GM23248 (cell line): ENCODE data around the gene AP3S2. TPM values are rescaled to one million over a fixed set of nuclear protein-coding genes. Genes with fewer than 3 reads are reported as not detected.

Experiments
- DNase-seq: peaks from one replicate; pipeline ENCODE4 v3.0.0-alpha.2; 2015
- H2AFZ ChIP-seq: fragments of 200-600 bp; sonication (generic); 2 replicates; pipeline ENCODE4 v1.6.1; 2016; ENCODE audit warnings: antibody characterized with exemption
- H3F3A ChIP-seq: fragments of 200-600 bp; sonication (generic); 2 replicates; pipeline ENCODE4 v1.6.1; 2016; ENCODE audit warnings: mild to moderate bottlenecking, antibody characterized with exemption, mixed run types; ENCODE audit not compliant: insufficient read depth
- H3K27ac ChIP-seq: fragments of 200-600 bp; sonication (generic); 2 replicates; pipeline ENCODE4 v1.5.1; 2016; ENCODE audit warnings: mild to moderate bottlenecking
- H3K27me3 ChIP-seq: fragments of 200-600 bp; sonication (generic); replicated peaks from 2 replicates; pipeline ENCODE4 v1.6.1; 2016; ENCODE audit warnings: mild to moderate bottlenecking; ENCODE audit not compliant: insufficient read depth
- H3K36me3 ChIP-seq: fragments of 200-600 bp; sonication (generic); 2 replicates; pipeline ENCODE4 v1.6.1; 2016; ENCODE audit warnings: low read depth, mild to moderate bottlenecking
- H3K4me1 ChIP-seq: fragments of 200-600 bp; sonication (generic); 2 replicates; pipeline ENCODE4 v1.6.1; 2016; ENCODE audit warnings: mild to moderate bottlenecking; ENCODE audit not compliant: insufficient read depth
- H3K4me2 ChIP-seq: fragments of 200-600 bp; sonication (generic); one replicate; pipeline ENCODE4 v1.6.1; 2016; ENCODE audit warnings: mild to moderate bottlenecking; ENCODE audit not compliant: unreplicated experiment
- H3K4me3 ChIP-seq: fragments of 200-600 bp; sonication (generic); 2 replicates; pipeline ENCODE4 v1.5.1; 2016; ENCODE audit warnings: mild to moderate bottlenecking
- H3K79me2 ChIP-seq: fragments of 200-600 bp; sonication (generic); 2 replicates; pipeline ENCODE4 v1.6.1; 2016; ENCODE audit warnings: mild to moderate bottlenecking; ENCODE audit not compliant: insufficient read depth
- H3K9ac ChIP-seq: fragments of 200-600 bp; sonication (generic); 2 replicates; pipeline ENCODE4 v1.6.1; 2016; ENCODE audit warnings: mild to moderate bottlenecking
- H3K9me2 ChIP-seq: fragments of 200-600 bp; sonication (generic); 2 replicates; pipeline ENCODE4 v1.6.1; 2016; ENCODE audit warnings: mixed run types, mild to moderate bottlenecking, moderate library complexity; ENCODE audit not compliant: insufficient read depth
- H3K9me3 ChIP-seq: fragments of 200-600 bp; sonication (generic); one replicate; pipeline ENCODE4 v1.6.1; 2017; ENCODE audit warnings: low read depth
- H4K20me1 ChIP-seq: fragments of 200-600 bp; sonication (generic); 2 replicates; pipeline ENCODE4 v1.6.0; 2016; ENCODE audit not compliant: insufficient read depth
- EZH2 ChIP-seq: fragments of 200-600 bp; sonication (generic); IDR thresholded peaks from 2 replicates; pipeline ENCODE4 v1.6.1; 2018; ENCODE audit warnings: antibody characterized with exemption, mild to moderate bottlenecking; ENCODE audit not compliant: insufficient read depth, poor library complexity, severe bottlenecking
- EZH2phosphoT487 ChIP-seq: fragments of 200-600 bp; sonication (generic); IDR thresholded peaks from 2 replicates; pipeline ENCODE4 v1.6.1; 2018; ENCODE audit warnings: antibody characterized with exemption, moderate library complexity, mild to moderate bottlenecking, low read depth; ENCODE audit not compliant: insufficient read depth
- WGBS, 2 experiments: methylation state at CpG; one replicate each; pipeline ENCODE4 v1.1.6; 2015 to 2017; ENCODE audit warnings: low lambda C conversion rate in 2 of 2, low coverage in 1 of 2; ENCODE audit errors: missing lambda C conversion rate in 2 of 2; 5-methylcytosine and 5-hydroxymethylcytosine counted together
- in situ Hi-C: fragments of 300-500 bp; cut with MboI; formaldehyde crosslinking; loops from 2 replicates; pipeline ENCODE4 v1.15.0; 2020
- polyA plus RNA-seq: library from polyadenylated mRNA; unstranded; fragments of >200 nt; fragmentation: Nextera tagmentation; extraction: Ambion mirVana; gene quantifications from 2 replicates; pipeline ENCODE4 v1.2.1, GENCODE V29; 2016
- total RNA-seq: library from RNA; depleted of rRNA; stranded (reverse); fragments of >200 nt; shearing (Covaris generic); gene quantifications from 2 replicates; pipeline ENCODE4 v1.2.3, GENCODE V29; 2014

AP3S2 gene
- total and polyA plus RNA-seq, 2 experiments from 2014 or later, result 27.0 to 85.0 TPM

GRCh38 chr15:89807689-89808088 is 86.1 kb downstream of the AP3S2 start:
- no peak overlapping the region for H3K9ac ChIP-seq
- H3K27me3 ChIP-seq, result no peaks in the 10 kb centered on the region
- peaks cover 100% of the 10 kb centered on the region for H3K79me2 ChIP-seq
- in situ Hi-C loops, result no loop called here
- peaks cover 39% of the 10 kb centered on the region; the same call in 1 of the 2 replicates for H3K36me3 ChIP-seq
- H3K9me3 ChIP-seq, result no peaks in the 10 kb centered on the region
- H3K27ac ChIP-seq, result no peak overlapping the region
- TF ChIP-seq EZH2phosphoT487 (no peak), EZH2 (no peak)
- H3K9me2 ChIP-seq, result no peaks in the 10 kb centered on the region
- H4K20me1 ChIP-seq, result no peaks in the 10 kb centered on the region
- H3K4me1 ChIP-seq, result peaks cover 15% of the 10 kb centered on the region
- no peak overlapping the region for H3K4me3 ChIP-seq
- no peak overlapping the region for H2AFZ ChIP-seq
- peaks cover 73% of the 10 kb centered on the region for H3F3A ChIP-seq
- 86% methylated on average over 6 of the region's 6 CpGs for WGBS, 2 experiments
- H3K4me2 ChIP-seq, result no peak overlapping the region
- no peak for DNase-seq

GRCh38 chr15:89806559-89807550 is 86.9 kb downstream of the AP3S2 start:
- WGBS, 2 experiments, result 85 to 89% methylated on average over 20 to 22 of the region's 22 CpGs
- no peak for TF ChIP-seq EZH2phosphoT487
- no peak for TF ChIP-seq EZH2
- H3K27me3 ChIP-seq, result no peaks in the 10 kb centered on the region
- H3K4me2 ChIP-seq, result no peak overlapping the region
- H3K9ac ChIP-seq, result no peak overlapping the region
- H3K4me3 ChIP-seq, result no peak overlapping the region
- peaks cover 12% of the 10 kb centered on the region for H3K4me1 ChIP-seq
- H3K36me3 ChIP-seq, result peaks cover 48% of the 10 kb centered on the region; the same call in 1 of the 2 replicates
- peaks cover 75% of the 10 kb centered on the region for H3F3A ChIP-seq
- H2AFZ ChIP-seq, result no peak overlapping the region
- no peak for DNase-seq
- no peaks in the 10 kb centered on the region for H3K9me3 ChIP-seq
- H3K9me2 ChIP-seq, result no peaks in the 10 kb centered on the region
- H4K20me1 ChIP-seq, result no peaks in the 10 kb centered on the region
- in situ Hi-C loops, result no loop called here
- H3K27ac ChIP-seq, result 0 out of 2 replicates have a peak overlapping the region, but pooled peaks have one; percentile 21
- H3K79me2 ChIP-seq, result peaks cover 99% of the 10 kb centered on the region

- Histone ChIP-seq H3K9me2 (no peaks in the 10 kb centered on the region), H3F3A (peaks cover 75% of the 10 kb centered on the region), H3K27me3 (no peaks in the 10 kb centered on the region), H3K36me3 (peaks cover 54% of the 10 kb centered on the region; the same call in 1 of the 2 replicates), H3K9ac (no peak overlapping the region), H3K9me3 (no peaks in the 10 kb centered on the region), H2AFZ (no peak overlapping the region), H3K4me3 (no peak overlapping the region), H3K27ac (no peak overlapping the region), H3K4me1 (peaks cover 5% of the 10 kb centered on the region), H3K79me2 (peaks cover 99% of the 10 kb centered on the region), H3K4me2 (no peak overlapping the region), H4K20me1 (no peaks in the 10 kb centered on the region)
- WGBS, 2 experiments, result 81 to 83% methylated on average over 20 to 21 of the region's 21 CpGs
- no peak for TF ChIP-seq EZH2
- TF ChIP-seq EZH2phosphoT487, result no peak
- in situ Hi-C loops, result no loop called here
- no peak for DNase-seq
These were observed 87.6 kb downstream of the AP3S2 start for GRCh38 chr15:89806210-89806558.

GRCh38 chr15:89805241-89806209 is 88.3 kb downstream of the AP3S2 start:
- H3F3A ChIP-seq, result peaks cover 75% of the 10 kb centered on the region
- peaks cover 98% of the 10 kb centered on the region for H3K79me2 ChIP-seq
- H4K20me1 ChIP-seq, result no peaks in the 10 kb centered on the region
- TF ChIP-seq EZH2 (no peak), EZH2phosphoT487 (no peak)
- H3K4me3 ChIP-seq, result no peak overlapping the region
- H3K9me2 ChIP-seq, result no peaks in the 10 kb centered on the region
- no peak overlapping the region for H3K4me2 ChIP-seq
- no peak for DNase-seq
- H3K4me1 ChIP-seq, result no peaks in the 10 kb centered on the region; the same call in 1 of the 2 replicates
- no peak overlapping the region for H3K27ac ChIP-seq
- H2AFZ ChIP-seq, result no peak overlapping the region
- WGBS, 2 experiments, result 91 to 94% methylated on average over 24 to 29 of the region's 29 CpGs
- H3K9ac ChIP-seq, result no peak overlapping the region
- no peaks in the 10 kb centered on the region for H3K27me3 ChIP-seq
- peaks cover 61% of the 10 kb centered on the region for H3K36me3 ChIP-seq
- in situ Hi-C loops, result no loop called here
- H3K9me3 ChIP-seq, result no peaks in the 10 kb centered on the region
